Measurements from ENCODE around the gene KIAA0513. TPM values are rescaled to one million over a fixed set of nuclear protein-coding genes. Genes with fewer than 3 reads are reported as not detected.

Gene KIAA0513
- total and polyA plus RNA-seq, 2 of the 13 experiments (the other 11 are each of a cell fraction or from before 2014, with no cell fraction given) = 1.8 TPM

DNA sequence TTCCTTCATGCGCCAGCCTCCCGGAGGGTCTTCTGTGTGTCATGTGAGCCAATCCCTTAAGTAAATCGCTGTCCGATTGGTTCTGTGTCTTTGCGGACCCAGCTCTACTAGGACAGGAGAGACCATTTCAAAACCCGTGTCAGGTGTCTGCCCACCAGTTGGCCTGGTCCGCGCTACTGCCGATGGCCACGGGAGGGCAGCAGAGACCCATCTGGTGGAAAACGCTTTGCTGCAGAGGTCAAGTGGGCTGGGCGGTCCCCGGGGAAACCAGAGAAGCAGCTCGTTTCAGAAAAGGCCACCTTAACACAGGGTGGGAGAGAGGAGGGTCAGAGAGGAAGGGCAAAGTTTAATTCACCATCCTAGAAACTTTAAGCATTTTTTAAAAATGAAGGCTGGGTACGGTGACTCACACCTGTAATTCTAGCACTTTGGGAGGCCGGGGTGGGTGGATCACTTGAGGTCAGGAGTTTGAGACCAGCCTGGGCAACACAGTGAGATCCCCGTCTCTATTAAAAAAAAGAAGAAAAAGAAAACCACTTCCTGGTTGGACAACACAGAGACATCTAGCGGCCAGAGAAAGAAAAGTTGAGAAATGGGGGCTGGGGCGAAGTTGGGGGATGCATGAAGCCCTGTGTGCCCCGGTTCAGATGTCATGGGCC, 87.4 kb downstream of the KIAA0513 start (continued):
- TF ChIP-seq, protein P1, sequence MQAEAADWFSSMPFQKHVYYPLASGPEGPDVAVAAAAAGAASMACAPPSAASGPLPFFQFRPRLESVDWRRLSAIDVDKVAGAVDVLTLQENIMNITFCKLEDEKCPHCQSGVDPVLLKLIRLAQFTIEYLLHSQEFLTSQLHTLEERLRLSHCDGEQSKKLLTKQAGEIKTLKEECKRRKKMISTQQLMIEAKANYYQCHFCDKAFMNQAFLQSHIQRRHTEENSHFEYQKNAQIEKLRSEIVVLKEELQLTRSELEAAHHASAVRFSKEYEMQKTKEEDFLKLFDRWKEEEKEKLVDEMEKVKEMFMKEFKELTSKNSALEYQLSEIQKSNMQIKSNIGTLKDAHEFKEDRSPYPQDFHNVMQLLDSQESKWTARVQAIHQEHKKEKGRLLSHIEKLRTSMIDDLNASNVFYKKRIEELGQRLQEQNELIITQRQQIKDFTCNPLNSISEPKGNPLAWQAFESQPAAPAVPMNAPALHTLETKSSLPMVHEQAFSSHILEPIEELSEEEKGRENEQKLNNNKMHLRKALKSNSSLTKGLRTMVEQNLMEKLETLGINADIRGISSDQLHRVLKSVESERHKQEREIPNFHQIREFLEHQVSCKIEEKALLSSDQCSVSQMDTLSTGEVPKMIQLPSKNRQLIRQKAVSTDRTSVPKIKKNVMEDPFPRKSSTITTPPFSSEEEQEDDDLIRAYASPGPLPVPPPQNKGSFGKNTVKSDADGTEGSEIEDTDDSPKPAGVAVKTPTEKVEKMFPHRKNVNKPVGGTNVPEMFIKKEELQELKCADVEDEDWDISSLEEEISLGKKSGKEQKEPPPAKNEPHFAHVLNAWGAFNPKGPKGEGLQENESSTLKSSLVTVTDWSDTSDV (CRISPR knock-in tag; IDR thresholded peaks at IDR 0.05) = no peak
- TF ChIP-seq SMYD3 (CRISPR knock-in tag; IDR thresholded peaks at IDR 0.05) (0 out of 2 replicates have a peak, but pooled peaks have one; percentile 57), MED1 (CRISPR knock-in tag; IDR thresholded peaks at IDR 0.05) (peak; percentile 42; the same call in 1 of the 2 replicates), SP5 (CRISPR knock-in tag; IDR thresholded peaks at IDR 0.05; ENCODE audit: borderline replicate concordance, low read depth) (peak; percentile 69), CBFB (CRISPR knock-in tag; IDR thresholded peaks at IDR 0.05) (peak; percentile 60; the same call in 1 of the 2 replicates), ZNF792 (CRISPR knock-in tag; IDR thresholded peaks at IDR 0.05) (peak; percentile 23; the same call in 1 of the 2 replicates), ZNF607 (CRISPR knock-in tag; IDR thresholded peaks at IDR 0.05; ENCODE audit: borderline replicate concordance) (peak; percentile 55; the same call in 1 of the 2 replicates), ZNF619 (CRISPR knock-in tag; IDR thresholded peaks at IDR 0.05) (peak; percentile 87), ZNF33B (CRISPR knock-in tag; IDR thresholded peaks at IDR 0.05) (0 out of 2 replicates have a peak, but pooled peaks have one; percentile 59), ETV5 (CRISPR knock-in tag; IDR thresholded peaks at IDR 0.05; ENCODE audit: borderline replicate concordance) (peak; percentile 56; the same call in 1 of the 2 replicates), DR1 (CRISPR knock-in tag; IDR thresholded peaks at IDR 0.05) (no peak), SRY (CRISPR knock-in tag; IDR thresholded peaks at IDR 0.05) (no peak), MEIS1 (CRISPR knock-in tag; IDR thresholded peaks at IDR 0.05; ENCODE audit: borderline replicate concordance) (0 out of 2 replicates have a peak, but pooled peaks have one; percentile 39)
- TF ChIP-seq, protein P2, sequence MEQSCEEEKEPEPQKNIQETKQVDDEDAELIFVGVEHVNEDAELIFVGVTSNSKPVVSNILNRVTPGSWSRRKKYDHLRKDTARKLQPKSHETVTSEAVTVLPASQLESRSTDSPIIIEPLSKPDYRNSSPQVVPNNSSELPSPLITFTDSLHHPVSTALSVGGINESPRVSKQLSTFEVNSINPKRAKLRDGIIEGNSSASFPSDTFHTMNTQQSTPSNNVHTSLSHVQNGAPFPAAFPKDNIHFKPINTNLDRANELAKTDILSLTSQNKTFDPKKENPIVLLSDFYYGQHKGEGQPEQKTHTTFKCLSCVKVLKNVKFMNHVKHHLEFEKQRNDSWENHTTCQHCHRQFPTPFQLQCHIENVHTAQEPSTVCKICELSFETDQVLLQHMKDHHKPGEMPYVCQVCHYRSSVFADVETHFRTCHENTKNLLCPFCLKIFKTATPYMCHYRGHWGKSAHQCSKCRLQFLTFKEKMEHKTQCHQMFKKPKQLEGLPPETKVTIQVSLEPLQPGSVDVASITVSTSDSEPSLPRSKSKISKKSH (CRISPR knock-in tag; IDR thresholded peaks at IDR 0.05; ENCODE audit: borderline replicate concordance) = peak; percentile 46; the same call in 1 of the 2 replicates
- TF ChIP-seq, protein P3, sequence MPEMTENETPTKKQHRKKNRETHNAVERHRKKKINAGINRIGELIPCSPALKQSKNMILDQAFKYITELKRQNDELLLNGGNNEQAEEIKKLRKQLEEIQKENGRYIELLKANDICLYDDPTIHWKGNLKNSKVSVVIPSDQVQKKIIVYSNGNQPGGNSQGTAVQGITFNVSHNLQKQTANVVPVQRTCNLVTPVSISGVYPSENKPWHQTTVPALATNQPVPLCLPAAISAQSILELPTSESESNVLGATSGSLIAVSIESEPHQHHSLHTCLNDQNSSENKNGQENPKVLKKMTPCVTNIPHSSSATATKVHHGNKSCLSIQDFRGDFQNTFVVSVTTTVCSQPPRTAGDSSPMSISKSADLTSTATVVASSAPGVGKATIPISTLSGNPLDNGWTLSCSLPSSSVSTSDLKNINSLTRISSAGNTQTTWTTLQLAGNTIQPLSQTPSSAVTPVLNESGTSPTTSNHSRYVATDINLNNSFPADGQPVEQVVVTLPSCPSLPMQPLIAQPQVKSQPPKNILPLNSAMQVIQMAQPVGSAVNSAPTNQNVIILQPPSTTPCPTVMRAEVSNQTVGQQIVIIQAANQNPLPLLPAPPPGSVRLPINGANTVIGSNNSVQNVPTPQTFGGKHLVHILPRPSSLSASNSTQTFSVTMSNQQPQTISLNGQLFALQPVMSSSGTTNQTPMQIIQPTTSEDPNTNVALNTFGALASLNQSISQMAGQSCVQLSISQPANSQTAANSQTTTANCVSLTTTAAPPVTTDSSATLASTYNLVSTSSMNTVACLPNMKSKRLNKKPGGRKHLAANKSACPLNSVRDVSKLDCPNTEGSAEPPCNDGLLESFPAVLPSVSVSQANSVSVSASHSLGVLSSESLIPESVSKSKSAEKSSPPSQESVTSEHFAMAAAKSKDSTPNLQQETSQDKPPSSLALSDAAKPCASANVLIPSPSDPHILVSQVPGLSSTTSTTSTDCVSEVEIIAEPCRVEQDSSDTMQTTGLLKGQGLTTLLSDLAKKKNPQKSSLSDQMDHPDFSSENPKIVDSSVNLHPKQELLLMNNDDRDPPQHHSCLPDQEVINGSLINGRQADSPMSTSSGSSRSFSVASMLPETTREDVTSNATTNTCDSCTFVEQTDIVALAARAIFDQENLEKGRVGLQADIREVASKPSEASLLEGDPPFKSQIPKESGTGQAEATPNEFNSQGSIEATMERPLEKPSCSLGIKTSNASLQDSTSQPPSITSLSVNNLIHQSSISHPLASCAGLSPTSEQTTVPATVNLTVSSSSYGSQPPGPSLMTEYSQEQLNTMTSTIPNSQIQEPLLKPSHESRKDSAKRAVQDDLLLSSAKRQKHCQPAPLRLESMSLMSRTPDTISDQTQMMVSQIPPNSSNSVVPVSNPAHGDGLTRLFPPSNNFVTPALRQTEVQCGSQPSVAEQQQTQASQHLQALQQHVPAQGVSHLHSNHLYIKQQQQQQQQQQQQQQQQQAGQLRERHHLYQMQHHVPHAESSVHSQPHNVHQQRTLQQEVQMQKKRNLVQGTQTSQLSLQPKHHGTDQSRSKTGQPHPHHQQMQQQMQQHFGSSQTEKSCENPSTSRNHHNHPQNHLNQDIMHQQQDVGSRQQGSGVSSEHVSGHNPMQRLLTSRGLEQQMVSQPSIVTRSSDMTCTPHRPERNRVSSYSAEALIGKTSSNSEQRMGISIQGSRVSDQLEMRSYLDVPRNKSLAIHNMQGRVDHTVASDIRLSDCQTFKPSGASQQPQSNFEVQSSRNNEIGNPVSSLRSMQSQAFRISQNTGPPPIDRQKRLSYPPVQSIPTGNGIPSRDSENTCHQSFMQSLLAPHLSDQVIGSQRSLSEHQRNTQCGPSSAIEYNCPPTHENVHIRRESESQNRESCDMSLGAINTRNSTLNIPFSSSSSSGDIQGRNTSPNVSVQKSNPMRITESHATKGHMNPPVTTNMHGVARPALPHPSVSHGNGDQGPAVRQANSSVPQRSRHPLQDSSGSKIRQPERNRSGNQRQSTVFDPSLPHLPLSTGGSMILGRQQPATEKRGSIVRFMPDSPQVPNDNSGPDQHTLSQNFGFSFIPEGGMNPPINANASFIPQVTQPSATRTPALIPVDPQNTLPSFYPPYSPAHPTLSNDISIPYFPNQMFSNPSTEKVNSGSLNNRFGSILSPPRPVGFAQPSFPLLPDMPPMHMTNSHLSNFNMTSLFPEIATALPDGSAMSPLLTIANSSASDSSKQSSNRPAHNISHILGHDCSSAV (CRISPR knock-in tag; IDR thresholded peaks at IDR 0.05; ENCODE audit: borderline replicate concordance) = no peak
- TF ChIP-seq, protein P4, sequence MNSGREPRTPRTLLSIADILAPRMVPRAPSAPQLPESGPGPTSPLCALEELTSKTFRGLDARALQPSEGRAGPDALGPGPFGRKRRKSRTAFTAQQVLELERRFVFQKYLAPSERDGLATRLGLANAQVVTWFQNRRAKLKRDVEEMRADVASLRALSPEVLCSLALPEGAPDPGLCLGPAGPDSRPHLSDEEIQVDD (CRISPR knock-in tag; IDR thresholded peaks at IDR 0.05; ENCODE audit: borderline replicate concordance) = no peak

Measured in HepG2 (cell line).